Measurements from ENCODE around the gene MGAT4A.

The MGAT4A gene

DNA sequence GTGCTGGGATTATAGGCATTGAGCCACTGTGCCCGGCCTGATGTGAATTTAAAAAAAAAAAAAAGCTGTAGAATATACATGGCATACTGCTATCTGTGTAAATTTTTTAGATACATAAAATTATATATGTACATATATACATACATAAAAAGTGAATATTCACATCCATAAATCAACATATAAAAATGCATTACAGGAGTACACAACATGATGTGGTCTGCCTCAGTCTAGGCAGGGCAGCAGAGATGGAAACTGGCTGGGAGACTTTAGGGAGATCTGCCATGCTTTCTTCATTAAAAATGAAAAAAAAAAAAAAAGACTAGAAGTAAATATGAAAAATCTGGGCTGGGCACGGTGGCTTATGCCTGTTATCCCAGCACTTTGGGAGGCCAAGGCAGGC lies 24.3 kb downstream of the MGAT4A start:
- Histone ChIP-seq H3K4me3 (no peak overlapping the region), H3K27ac (no peak overlapping the region)

DNA sequence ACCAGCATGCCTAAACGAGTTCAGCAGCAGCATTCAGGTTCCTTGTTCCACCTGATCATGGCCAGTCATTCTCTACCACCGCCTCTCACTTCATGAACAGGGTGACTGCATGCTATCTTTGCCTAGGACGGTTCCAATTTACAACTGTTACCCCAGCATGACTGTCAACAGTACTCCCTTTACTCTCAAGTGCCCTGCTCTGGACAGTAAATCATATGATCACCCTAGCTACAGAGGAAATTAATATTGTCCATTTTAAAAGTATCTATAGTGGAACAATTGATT lies 25.7 kb downstream of the MGAT4A start:
- Histone ChIP-seq H3K36me3 (ENCODE audit: insufficient read depth, low read length) (no peaks in the 10 kb centered on the region), H3K9me3 (ENCODE audit: low read depth, low read length) (no peaks in the 10 kb centered on the region), H3K27ac (no peak overlapping the region), H3K9ac (ENCODE audit: insufficient read length) (no peak overlapping the region), H3K4me3 (no peak overlapping the region)
- no peak for TF ChIP-seq POLR2AphosphoS5 (IDR thresholded peaks at IDR 0.05; ENCODE audit: borderline replicate concordance, low read depth, low read length)
- DNase-seq (ENCODE audit: low read depth, low spot score) = no peak

More for the DNA sequence above, 24.3 kb downstream of the MGAT4A start:
- Histone ChIP-seq H3K9ac (ENCODE audit: insufficient read length) (no peak overlapping the region), H3K9me3 (ENCODE audit: low read depth, low read length) (no peaks in the 10 kb centered on the region), H3K36me3 (ENCODE audit: insufficient read depth, low read length) (no peaks in the 10 kb centered on the region)
- DNase-seq (ENCODE audit: low read depth, low spot score) = no peak
- no peak for TF ChIP-seq FOXP2 (optimal IDR thresholded peaks at IDR 0.05; ENCODE audit: control extremely low read depth, extremely low read length, insufficient read depth)
- TF ChIP-seq POLR2AphosphoS5 (IDR thresholded peaks at IDR 0.05; ENCODE audit: borderline replicate concordance, low read depth, low read length) = no peak
- TF ChIP-seq EZH2 (IDR thresholded peaks at IDR 0.05) = no peak

DNA sequence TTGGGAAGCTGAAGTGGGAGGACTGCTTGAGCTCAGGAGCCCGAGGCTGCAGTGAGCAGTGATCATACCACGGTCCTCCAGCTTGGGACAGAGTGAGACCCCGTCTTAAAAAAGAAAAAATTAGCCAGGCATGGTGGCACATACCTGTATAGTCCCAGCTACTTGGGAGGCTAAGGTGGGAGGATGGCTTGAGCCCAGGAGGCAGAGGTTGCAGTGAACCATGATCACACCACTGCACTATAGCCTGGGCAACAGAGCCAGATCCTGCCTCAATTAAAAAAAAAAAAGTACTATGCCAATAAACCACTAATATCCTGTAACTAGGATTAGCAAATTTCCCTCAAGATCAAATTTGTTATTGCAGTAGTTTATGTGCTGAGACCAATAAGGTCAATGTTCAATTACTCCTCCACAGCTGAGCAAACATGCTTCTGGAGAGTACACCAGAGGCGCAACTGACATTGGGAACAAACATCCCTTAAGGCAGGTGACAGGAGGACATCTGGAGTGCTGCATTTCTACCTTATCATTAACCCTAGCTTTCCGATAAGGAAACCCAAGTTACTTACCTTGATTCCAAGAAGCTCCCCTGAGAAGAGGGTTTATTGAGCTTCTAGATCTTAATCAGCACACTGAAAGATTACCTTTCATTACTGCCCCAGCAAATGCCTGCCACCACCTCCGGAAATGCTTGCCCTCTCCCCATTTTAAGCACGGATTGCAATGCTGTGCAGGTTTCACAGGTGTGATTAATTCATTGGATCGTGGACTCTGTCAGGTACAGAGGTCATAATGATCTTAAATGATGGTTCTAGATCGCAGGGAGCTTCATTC lies 26.2 kb downstream of the MGAT4A start:
- Histone ChIP-seq H3K9ac (ENCODE audit: insufficient read length) (no peak overlapping the region), H3K36me3 (ENCODE audit: insufficient read depth, low read length) (no peaks in the 10 kb centered on the region), H3K9me3 (ENCODE audit: low read depth, low read length) (no peaks in the 10 kb centered on the region), H3K4me3 (no peak overlapping the region), H3K27ac (no peak overlapping the region; the same call in 1 of the 2 replicates)
- no peak for DNase-seq (ENCODE audit: low read depth, low spot score)
- TF ChIP-seq FOXP2 (optimal IDR thresholded peaks at IDR 0.05; ENCODE audit: control extremely low read depth, extremely low read length, insufficient read depth) (no peak), EZH2 (IDR thresholded peaks at IDR 0.05) (no peak), POLR2AphosphoS5 (IDR thresholded peaks at IDR 0.05; ENCODE audit: borderline replicate concordance, low read depth, low read length) (no peak)

DNA sequence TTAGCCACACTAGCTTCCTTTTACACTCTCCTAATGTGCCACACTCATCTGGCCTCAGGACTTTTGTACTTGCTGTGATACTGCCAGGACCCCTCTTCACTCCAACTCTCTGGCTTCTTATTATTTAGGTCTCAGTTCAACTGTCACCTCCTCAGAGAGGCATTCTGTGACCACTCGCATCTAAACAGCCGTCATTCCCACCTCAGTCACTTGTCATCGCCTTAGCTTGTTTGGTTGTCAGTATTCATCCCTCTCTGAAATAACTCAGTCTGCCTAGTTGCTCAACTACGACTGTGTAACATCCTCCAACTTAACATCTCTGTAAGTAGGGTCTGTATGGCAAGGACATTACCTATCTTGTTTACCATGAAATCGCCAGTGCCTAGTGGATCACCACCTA lies 27.2 kb downstream of the MGAT4A start:
- H3K9me3 ChIP-seq (ENCODE audit: low read depth, low read length) = no peaks in the 10 kb centered on the region
- peak overlapping the region; percentile 97 for H3K27ac ChIP-seq
- no peaks in the 10 kb centered on the region for H3K36me3 ChIP-seq (ENCODE audit: insufficient read depth, low read length)
- no peak for TF ChIP-seq EZH2 (IDR thresholded peaks at IDR 0.05)
- no peak for TF ChIP-seq FOXP2 (optimal IDR thresholded peaks at IDR 0.05; ENCODE audit: control extremely low read depth, extremely low read length, insufficient read depth)
- no peak for TF ChIP-seq POLR2AphosphoS5 (IDR thresholded peaks at IDR 0.05; ENCODE audit: borderline replicate concordance, low read depth, low read length)
- peak overlapping the region; percentile 57 for H3K9ac ChIP-seq (ENCODE audit: insufficient read length)
- no peak for DNase-seq (ENCODE audit: low read depth, low spot score)
- peak overlapping the region; percentile 77 for H3K4me3 ChIP-seq

GRCh38 chr2:98702858-98703620 lies 27.9 kb downstream of the MGAT4A start:
- peak; percentile 76 for DNase-seq (ENCODE audit: low read depth, low spot score)
- H3K36me3 ChIP-seq (ENCODE audit: insufficient read depth, low read length) = no peaks in the 10 kb centered on the region
- peak overlapping the region; percentile 97 for H3K27ac ChIP-seq
- no peaks in the 10 kb centered on the region for H3K9me3 ChIP-seq (ENCODE audit: low read depth, low read length)
- peak overlapping the region; percentile 57 for H3K9ac ChIP-seq (ENCODE audit: insufficient read length)
- TF ChIP-seq POLR2AphosphoS5 (IDR thresholded peaks at IDR 0.05; ENCODE audit: borderline replicate concordance, low read depth, low read length) = no peak
- no peak for TF ChIP-seq EZH2 (IDR thresholded peaks at IDR 0.05)
- no peak for TF ChIP-seq FOXP2 (optimal IDR thresholded peaks at IDR 0.05; ENCODE audit: control extremely low read depth, extremely low read length, insufficient read depth)
- peak overlapping the region; percentile 77 for H3K4me3 ChIP-seq

DNA sequence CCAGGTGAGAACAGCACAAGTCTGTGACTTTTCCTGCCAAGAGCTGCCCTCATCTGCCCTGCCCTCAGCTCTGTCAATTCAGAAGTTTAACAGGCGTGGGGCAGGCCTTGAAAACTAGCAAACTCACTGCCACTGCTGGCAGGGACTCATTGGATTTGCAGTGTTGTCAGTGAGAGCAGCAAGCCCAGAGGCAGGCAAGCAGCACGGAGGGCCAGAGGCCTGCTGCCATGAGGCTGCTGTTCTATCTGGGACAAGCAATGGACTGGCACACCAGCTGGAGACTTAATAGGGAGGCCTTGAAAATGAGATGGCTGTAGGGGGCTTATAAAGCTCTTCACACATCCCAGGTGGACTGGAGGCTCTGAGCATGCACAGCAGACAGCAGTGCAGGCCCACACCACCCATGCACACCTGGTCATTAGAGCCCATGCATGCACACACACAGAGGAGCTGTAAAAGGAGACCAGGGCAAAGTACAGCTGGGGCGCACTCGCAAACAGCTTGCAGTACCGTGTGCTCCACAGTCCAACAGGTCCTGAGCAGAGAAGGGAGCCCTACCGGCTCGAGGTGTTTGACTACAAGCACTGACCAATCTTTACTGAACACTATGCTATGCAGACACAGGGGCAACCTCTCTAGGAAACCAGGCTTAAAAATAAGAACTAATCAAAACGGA lies 28.7 kb downstream of the MGAT4A start:
- peak overlapping the region; percentile 97 for H3K27ac ChIP-seq

DNA sequence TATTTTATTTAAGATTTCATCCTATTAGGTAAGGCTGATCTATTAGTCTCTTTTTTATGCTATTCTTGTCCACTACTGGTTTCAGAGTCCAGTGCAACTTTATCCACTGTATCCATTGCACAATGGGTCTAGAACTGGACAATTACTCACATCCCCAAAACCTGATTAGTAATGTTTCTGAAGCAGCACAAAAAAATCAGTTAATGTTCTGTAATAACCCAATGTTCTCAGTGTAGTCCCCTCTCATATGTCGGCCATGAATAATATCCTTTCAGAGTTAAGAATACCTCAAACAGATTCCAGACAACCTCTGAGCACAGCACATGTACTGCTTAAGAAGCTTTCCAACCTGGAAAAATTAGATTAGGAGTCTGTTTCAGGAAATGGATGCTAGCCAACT lies 29.7 kb downstream of the MGAT4A start:
- Histone ChIP-seq H3K36me3 (ENCODE audit: insufficient read depth, low read length) (no peaks in the 10 kb centered on the region), H3K9me3 (ENCODE audit: low read depth, low read length) (no peaks in the 10 kb centered on the region), H3K4me3 (peak overlapping the region; percentile 52), H3K27ac (peak overlapping the region; percentile 97), H3K9ac (ENCODE audit: insufficient read length) (no peak overlapping the region)
- no peak for DNase-seq (ENCODE audit: low read depth, low spot score)
- TF ChIP-seq EZH2 (IDR thresholded peaks at IDR 0.05) (no peak), FOXP2 (optimal IDR thresholded peaks at IDR 0.05; ENCODE audit: control extremely low read depth, extremely low read length, insufficient read depth) (no peak), POLR2AphosphoS5 (IDR thresholded peaks at IDR 0.05; ENCODE audit: borderline replicate concordance, low read depth, low read length) (no peak)

More for the DNA sequence above, 28.7 kb downstream of the MGAT4A start:
- no peaks in the 10 kb centered on the region for H3K36me3 ChIP-seq (ENCODE audit: insufficient read depth, low read length)
- no peak for DNase-seq (ENCODE audit: low read depth, low spot score)
- peak overlapping the region; percentile 57 for H3K9ac ChIP-seq (ENCODE audit: insufficient read length)
- H3K9me3 ChIP-seq (ENCODE audit: low read depth, low read length) = no peaks in the 10 kb centered on the region
- TF ChIP-seq FOXP2 (optimal IDR thresholded peaks at IDR 0.05; ENCODE audit: control extremely low read depth, extremely low read length, insufficient read depth) (no peak), POLR2AphosphoS5 (IDR thresholded peaks at IDR 0.05; ENCODE audit: borderline replicate concordance, low read depth, low read length) (no peak), EZH2 (IDR thresholded peaks at IDR 0.05) (no peak)
- peak overlapping the region; percentile 77 for H3K4me3 ChIP-seq

- Histone ChIP-seq H3K4me3 (no peak overlapping the region), H3K9ac (ENCODE audit: insufficient read length) (no peak overlapping the region), H3K36me3 (ENCODE audit: insufficient read depth, low read length) (no peaks in the 10 kb centered on the region), H3K27ac (no peak overlapping the region), H3K9me3 (ENCODE audit: low read depth, low read length) (no peaks in the 10 kb centered on the region)
- no peak for TF ChIP-seq EZH2 (IDR thresholded peaks at IDR 0.05)
- no peak for TF ChIP-seq POLR2AphosphoS5 (IDR thresholded peaks at IDR 0.05; ENCODE audit: borderline replicate concordance, low read depth, low read length)
- TF ChIP-seq FOXP2 (optimal IDR thresholded peaks at IDR 0.05; ENCODE audit: control extremely low read depth, extremely low read length, insufficient read depth) = no peak
- no peak for DNase-seq (ENCODE audit: low read depth, low spot score)
Measured at GRCh38 chr2:98698896-98699295, 32.0 kb downstream of the MGAT4A start.
